Activated CD8-positive, alpha-beta memory T cell treated with anti-CD3 and anti-CD28 coated beads, Interleukin-2, amount 10 ng/mL, durations not matched to agents 7 days and 5 days (primary cell): ENCODE data around the gene BFSP2. TPM values are rescaled to one million over a fixed set of nuclear protein-coding genes. Genes with fewer than 3 reads are reported as not detected.
"Not testable (repeated sequence)": the region's sequence is repeated elsewhere in the genome, so short reads cannot be mapped to it uniquely, and the experiment has no call there.

ENCODE experiments used
- ATAC-seq: fragments of 150-1000 bp; cut with Tn5 transposase; one replicate; pipeline ENCODE4 v1.10.0; 2021; ENCODE audit warnings: moderate library complexity
- CTCF ChIA-PET: fragments of 350-600 bp; sonication (Branson Sonifier 250); formaldehyde crosslinking; loops from one replicate; lab custom pipeline; 2021; ENCODE audit warnings: antibody characterized with exemption; lab: Charles Lee
- DNase-seq: peaks from one replicate; pipeline ENCODE4 v3.0.0-alpha.2; 2020
- H3K27ac Mint-ChIP-seq: one replicate; pipeline ENCODE4 v1.8.0; 2021; ENCODE audit warnings: mild to moderate bottlenecking, mixed read lengths
- H3K27me3 Mint-ChIP-seq: one replicate; pipeline ENCODE4 v1.8.0; 2021; ENCODE audit warnings: mixed read lengths
- H3K36me3 Mint-ChIP-seq: one replicate; pipeline ENCODE4 v1.8.0; 2021; ENCODE audit warnings: mild to moderate bottlenecking, mixed read lengths
- H3K4me1 Mint-ChIP-seq: one replicate; pipeline ENCODE4 v1.8.0; 2021; ENCODE audit warnings: mixed read lengths
- H3K4me3 Mint-ChIP-seq: one replicate; pipeline ENCODE4 v1.8.0; 2021; ENCODE audit warnings: mild to moderate bottlenecking, moderate library complexity, mixed read lengths
- H3K9me3 Mint-ChIP-seq: one replicate; pipeline ENCODE4 v1.8.0; 2022; ENCODE audit warnings: low read depth, mixed read lengths
- total RNA-seq, 2 experiments: library from RNA; stranded (reverse); gene quantifications; one replicate each; pipeline ENCODE4 v1.2.3, GENCODE V29; 2021

Gene BFSP2
- total RNA-seq, 2 experiments from 2014 or later = 1.2 to 2.1 TPM

DNA sequence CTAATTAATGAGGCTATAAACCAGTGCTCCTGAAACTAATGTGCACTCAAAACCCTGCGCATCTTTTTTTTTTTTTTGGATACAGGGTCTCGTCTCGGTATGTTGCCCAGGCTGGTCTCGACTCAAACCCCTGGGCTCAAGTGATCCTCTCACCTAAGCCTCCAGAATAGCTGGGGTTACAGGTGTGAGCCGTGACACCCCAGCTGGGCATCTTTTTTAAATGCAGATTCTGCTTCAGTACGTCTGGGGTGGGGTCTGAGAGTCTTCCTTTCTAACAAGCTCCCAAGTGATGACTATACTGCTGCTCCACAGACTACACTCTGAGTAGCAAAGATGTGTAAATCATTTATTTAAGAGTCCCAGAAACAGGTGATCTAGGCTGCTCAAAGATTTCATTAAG is 73.0 kb downstream of the BFSP2 start:
- Mint-ChIP-seq H3K4me3 (no peak overlapping the region), H3K36me3 (no peaks in the 10 kb centered on the region), H3K27me3 (no peaks in the 10 kb centered on the region), H3K4me1 (peaks cover 44% of the 10 kb centered on the region), H3K9me3 (no peaks in the 10 kb centered on the region), H3K27ac (no peak overlapping the region)
- DNase-seq (no peak), ATAC-seq (no peak)
- CTCF ChIA-PET = no interaction called here

DNA sequence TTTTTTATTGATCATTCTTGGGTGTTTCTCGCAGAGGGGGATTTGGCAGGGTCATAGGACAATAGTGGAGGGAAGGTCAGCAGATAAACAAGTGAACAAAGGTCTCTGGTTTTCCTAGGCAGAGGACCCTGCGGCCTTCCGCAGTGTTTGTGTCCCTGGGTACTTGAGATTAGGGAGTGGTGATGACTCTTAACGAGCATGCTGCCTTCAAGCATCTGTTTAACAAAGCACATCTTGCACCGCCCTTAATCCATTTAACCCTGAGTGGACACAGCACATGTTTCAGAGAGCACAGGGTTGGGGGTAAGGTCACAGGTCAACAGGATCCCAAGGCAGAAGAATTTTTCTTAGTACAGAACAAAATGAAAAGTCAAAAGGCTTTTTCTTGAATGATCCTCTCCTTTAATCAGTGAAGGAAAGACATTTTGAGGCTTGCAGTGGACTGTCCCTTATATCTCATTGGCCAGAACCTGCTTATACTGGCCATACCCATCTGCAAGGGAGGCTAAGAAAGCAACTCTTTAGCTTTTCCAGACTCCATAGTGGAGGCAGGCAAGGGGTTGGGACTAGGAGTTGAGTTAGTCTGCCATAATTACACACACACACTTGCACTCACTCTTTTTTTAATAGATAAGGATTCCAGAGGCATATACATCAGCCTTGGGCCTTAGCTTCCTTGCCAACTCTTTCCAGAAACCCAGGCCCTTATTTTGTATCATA is 73.8 kb downstream of the BFSP2 start:
- CTCF ChIA-PET = interaction anchor here (0.5 to 2.0 kb wide), 3 partner anchors 15 to 98 kb away, joined by 3 to 10 read pairs (median 4); no protein-coding TSS in a partner anchor
- not testable (repeated sequence) for H3K27ac Mint-ChIP-seq, H3K36me3 Mint-ChIP-seq

DNA sequence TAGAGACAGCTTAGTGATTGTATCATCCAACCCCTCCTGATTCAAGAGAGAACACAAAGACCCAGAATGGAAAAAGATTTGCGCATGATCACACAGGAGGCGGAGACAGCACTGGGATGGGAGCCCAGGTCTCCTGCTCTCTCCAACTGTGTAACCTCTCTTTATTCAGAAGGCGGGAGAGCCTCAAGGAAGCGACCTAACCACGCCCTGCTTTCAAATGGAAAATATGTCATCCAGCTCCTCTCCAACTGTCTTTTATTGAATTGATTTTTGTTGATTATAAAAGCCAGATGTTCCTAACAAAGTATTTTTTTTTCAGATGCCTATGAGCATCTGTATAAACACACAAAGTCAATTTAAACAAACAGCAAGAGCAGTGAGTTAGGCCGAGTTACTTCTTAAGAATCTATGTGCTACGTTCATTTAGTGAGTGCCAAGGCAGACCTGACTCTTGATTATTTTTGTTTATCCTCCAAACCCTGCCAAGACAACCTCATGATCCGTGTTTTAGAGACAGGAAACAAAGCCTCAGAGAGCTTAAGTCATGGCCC is 74.5 kb downstream of the BFSP2 start:
- DNase-seq = no peak
- CTCF ChIA-PET = interaction anchor here (0.8 to 2.0 kb wide), 4 partner anchors 15 to 98 kb away, joined by 3 to 10 read pairs (median 4); no protein-coding TSS in a partner anchor
- H3K36me3 Mint-ChIP-seq = no peaks in the 10 kb centered on the region
- H3K27me3 Mint-ChIP-seq = no peaks in the 10 kb centered on the region
- peak overlapping the region; percentile 71 for H3K27ac Mint-ChIP-seq
- H3K4me3 Mint-ChIP-seq = no peak overlapping the region
- no peak for ATAC-seq
- H3K9me3 Mint-ChIP-seq = no peaks in the 10 kb centered on the region
- peaks cover 47% of the 10 kb centered on the region for H3K4me1 Mint-ChIP-seq

More for the DNA sequence above, 73.8 kb downstream of the BFSP2 start:
- peaks cover 44% of the 10 kb centered on the region for H3K4me1 Mint-ChIP-seq
- DNase-seq, H3K9me3 Mint-ChIP-seq, H3K27me3 Mint-ChIP-seq, ATAC-seq, H3K4me3 Mint-ChIP-seq: not testable (repeated sequence)

DNA sequence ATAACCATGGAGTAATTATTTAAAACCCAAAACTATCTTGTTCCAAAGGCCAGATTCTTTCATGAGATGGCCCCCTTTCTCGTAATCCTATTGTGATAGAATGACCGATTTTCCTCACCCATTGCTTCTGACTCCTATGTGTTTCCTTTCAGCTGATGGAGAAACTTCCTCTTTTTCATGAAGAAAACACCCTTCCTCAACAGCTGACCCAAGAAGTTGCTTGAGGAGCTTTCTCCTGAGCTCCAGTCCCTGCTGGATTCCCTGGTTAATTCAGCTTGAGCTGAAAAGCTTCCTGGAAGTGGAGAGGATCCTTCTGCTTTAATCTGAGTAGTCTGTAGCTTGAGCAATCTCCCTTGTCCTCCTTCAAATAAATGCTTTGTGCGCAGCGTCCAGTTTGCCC is 75.0 kb downstream of the BFSP2 start:
- CTCF ChIA-PET = interaction anchor here (0.8 to 2.0 kb wide), 4 partner anchors 14 to 98 kb away, joined by 3 to 10 read pairs (median 4); no protein-coding TSS in a partner anchor
- H3K27me3 Mint-ChIP-seq = no peaks in the 10 kb centered on the region
- peak overlapping the region; percentile 71 for H3K27ac Mint-ChIP-seq
- ATAC-seq (no peak), DNase-seq (no peak)
- H3K4me1 Mint-ChIP-seq = peaks cover 47% of the 10 kb centered on the region
- no peak overlapping the region for H3K4me3 Mint-ChIP-seq
- no peaks in the 10 kb centered on the region for H3K36me3 Mint-ChIP-seq
- H3K9me3 Mint-ChIP-seq = no peaks in the 10 kb centered on the region

DNA sequence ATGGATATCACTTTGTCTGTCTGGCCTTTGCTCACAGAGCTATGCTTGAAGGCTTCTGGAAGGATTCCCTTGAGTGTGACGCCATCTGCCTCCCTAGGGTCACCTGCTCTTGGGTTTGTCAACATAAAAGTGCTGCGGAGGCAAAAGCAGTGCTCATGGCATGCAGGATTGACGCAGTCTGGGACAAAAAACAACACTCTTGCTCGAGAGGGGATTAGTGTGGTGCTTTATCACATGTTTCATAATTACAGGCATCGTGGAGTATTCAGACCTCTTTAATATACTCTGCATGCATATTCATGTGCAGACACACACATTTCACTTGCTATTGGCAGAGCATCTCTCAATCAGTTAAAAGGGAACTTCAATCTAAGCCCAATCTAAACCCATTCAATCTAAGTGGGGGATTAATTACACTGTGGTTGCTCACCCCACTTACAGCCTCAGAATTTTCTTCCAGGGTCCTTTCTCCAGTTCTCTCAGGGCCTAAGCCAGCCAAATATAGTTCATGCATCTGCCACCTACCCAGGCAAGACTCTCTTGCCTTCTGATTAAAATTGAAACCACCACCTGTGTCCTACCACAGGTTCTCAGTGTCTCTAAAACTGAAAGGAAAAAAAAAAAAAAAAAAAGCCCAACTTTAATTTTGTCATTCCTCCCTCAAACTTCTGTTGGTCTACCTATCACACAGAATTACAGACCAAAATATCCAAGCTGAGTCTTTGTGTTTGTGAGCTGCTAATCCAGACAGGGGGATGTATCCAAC is 75.6 kb downstream of the BFSP2 start:
- CTCF ChIA-PET = interaction anchor here (0.7 to 6.5 kb wide), 6 partner anchors 13 to 97 kb away, joined by 3 to 38 read pairs (median 4); no protein-coding TSS in a partner anchor
- Mint-ChIP-seq H3K4me3 (no peak overlapping the region), H3K27me3 (no peaks in the 10 kb centered on the region), H3K27ac (peak overlapping the region; percentile 71), H3K9me3 (no peaks in the 10 kb centered on the region), H3K36me3 (no peaks in the 10 kb centered on the region), H3K4me1 (peaks cover 50% of the 10 kb centered on the region)
- DNase-seq = peak; percentile 62
- peak; percentile 98 for ATAC-seq

DNA sequence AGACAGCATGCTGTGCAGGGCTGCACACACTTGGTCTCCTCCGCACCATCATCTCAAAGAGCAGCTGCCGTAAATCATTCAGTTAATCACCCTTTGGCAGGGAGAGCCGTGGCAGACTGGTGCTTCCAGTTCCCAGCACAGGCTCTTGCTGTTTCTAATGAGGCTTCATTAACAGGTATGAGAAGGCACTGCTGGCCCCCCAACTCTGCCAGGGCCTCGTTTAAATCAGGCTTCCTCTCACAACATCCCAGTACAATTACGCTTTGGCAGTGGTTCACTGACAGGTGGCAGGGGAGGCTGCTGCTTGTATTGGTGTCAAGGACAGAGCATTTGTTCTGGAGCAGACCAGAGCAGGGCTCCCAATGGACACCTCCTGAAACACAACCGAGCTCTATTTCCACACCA is 77.1 kb downstream of the BFSP2 start:
- no peaks in the 10 kb centered on the region for H3K27me3 Mint-ChIP-seq
- peaks cover 50% of the 10 kb centered on the region for H3K4me1 Mint-ChIP-seq

DNA sequence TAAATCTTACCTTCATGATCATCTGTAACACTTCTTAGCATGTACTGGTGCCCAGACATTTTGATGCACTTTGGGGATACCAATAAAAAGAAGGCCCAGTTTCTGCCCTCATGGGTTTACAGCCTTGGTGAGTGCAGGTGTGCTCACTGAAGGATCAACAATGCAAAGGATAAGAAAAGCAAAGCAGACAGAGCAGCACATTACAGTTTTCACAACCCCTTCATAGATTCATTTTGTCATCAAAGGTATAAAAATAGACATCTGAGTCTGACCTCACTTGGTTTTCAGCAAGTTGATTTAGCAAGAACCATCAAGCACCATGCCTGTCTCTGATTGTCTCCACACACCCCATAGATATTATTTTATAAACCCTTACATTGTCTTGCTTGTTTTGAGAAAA is 77.6 kb downstream of the BFSP2 start:
- CTCF ChIA-PET = interaction anchor here (6.5 kb wide), 1 partner anchor 13 kb away, joined by 38 read pairs; no protein-coding TSS in a partner anchor
- no peaks in the 10 kb centered on the region for H3K27me3 Mint-ChIP-seq
- peak overlapping the region; percentile 12 for H3K27ac Mint-ChIP-seq
- no peak overlapping the region for H3K4me3 Mint-ChIP-seq
- ATAC-seq (no peak), DNase-seq (no peak)
- peaks cover 50% of the 10 kb centered on the region for H3K4me1 Mint-ChIP-seq
- H3K9me3 Mint-ChIP-seq = no peaks in the 10 kb centered on the region
- H3K36me3 Mint-ChIP-seq = no peaks in the 10 kb centered on the region

More for the DNA sequence above, 77.1 kb downstream of the BFSP2 start:
- CTCF ChIA-PET = interaction anchor here (6.5 kb wide), 1 partner anchor 14 kb away, joined by 38 read pairs; no protein-coding TSS in a partner anchor
- no peak overlapping the region for H3K27ac Mint-ChIP-seq
- no peaks in the 10 kb centered on the region for H3K36me3 Mint-ChIP-seq
- H3K9me3 Mint-ChIP-seq = no peaks in the 10 kb centered on the region
- no peak overlapping the region for H3K4me3 Mint-ChIP-seq
- ATAC-seq (no peak), DNase-seq (no peak)

DNA sequence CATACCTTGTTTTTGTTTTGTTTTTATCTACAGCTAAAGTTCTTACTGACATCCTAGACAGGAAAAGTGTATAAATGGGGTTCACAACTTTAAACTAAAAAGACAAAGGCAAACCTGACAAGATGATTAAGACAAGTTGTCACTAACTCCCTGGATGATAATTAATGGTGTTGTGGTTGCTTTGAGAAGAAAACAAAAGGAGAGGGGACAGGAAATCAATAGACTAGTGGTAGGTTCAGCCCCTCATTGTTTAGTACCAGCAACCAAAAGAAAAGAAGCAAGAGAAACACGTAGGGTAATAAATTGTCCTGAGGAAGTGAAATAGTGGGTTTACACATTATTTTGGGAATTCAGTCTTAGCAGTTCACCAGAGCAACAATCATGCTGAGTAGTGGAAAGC is 78.8 kb downstream of the BFSP2 start:
- DNase-seq (no peak), ATAC-seq (no peak)
- no peaks in the 10 kb centered on the region for H3K9me3 Mint-ChIP-seq
- H3K4me1 Mint-ChIP-seq = peaks cover 49% of the 10 kb centered on the region
- no peak overlapping the region for H3K4me3 Mint-ChIP-seq
- H3K27me3 Mint-ChIP-seq = no peaks in the 10 kb centered on the region
- H3K36me3 Mint-ChIP-seq = peaks cover 2% of the 10 kb centered on the region
- CTCF ChIA-PET = interaction anchor here (1.0 to 6.5 kb wide), 2 partner anchors 9 to 12 kb away, joined by 3 to 38 read pairs; no protein-coding TSS in a partner anchor
- no peak overlapping the region for H3K27ac Mint-ChIP-seq

DNA sequence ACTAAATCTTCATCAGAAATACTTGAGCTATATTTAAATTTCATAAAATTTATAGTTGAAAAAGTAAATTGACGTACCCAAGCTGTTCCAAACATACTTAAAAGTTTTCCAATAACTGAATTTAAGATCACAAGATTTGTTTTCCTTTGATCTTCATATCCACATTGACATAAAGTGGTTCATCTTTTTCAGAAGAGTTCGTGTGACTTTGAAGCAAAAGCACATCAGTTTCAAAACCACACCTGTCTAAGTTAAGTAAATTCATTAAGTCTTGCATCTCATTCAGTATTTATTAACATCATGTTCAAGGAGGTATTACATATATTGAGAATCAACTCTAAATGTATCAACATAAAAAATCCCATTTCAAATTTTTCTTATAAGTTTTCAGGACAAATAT is 79.5 kb downstream of the BFSP2 start:
- H3K9me3 Mint-ChIP-seq = no peaks in the 10 kb centered on the region
- ATAC-seq = no peak
- no peaks in the 10 kb centered on the region for H3K27me3 Mint-ChIP-seq
- peaks cover 46% of the 10 kb centered on the region for H3K4me1 Mint-ChIP-seq
- DNase-seq = no peak
- H3K27ac Mint-ChIP-seq = no peak overlapping the region
- H3K36me3 Mint-ChIP-seq = peaks cover 2% of the 10 kb centered on the region
- H3K4me3 Mint-ChIP-seq = no peak overlapping the region
- CTCF ChIA-PET = interaction anchor here (1.0 to 6.5 kb wide), 3 partner anchors 8 to 22 kb away, joined by 3 to 38 read pairs (median 3); no protein-coding TSS in a partner anchor

DNA sequence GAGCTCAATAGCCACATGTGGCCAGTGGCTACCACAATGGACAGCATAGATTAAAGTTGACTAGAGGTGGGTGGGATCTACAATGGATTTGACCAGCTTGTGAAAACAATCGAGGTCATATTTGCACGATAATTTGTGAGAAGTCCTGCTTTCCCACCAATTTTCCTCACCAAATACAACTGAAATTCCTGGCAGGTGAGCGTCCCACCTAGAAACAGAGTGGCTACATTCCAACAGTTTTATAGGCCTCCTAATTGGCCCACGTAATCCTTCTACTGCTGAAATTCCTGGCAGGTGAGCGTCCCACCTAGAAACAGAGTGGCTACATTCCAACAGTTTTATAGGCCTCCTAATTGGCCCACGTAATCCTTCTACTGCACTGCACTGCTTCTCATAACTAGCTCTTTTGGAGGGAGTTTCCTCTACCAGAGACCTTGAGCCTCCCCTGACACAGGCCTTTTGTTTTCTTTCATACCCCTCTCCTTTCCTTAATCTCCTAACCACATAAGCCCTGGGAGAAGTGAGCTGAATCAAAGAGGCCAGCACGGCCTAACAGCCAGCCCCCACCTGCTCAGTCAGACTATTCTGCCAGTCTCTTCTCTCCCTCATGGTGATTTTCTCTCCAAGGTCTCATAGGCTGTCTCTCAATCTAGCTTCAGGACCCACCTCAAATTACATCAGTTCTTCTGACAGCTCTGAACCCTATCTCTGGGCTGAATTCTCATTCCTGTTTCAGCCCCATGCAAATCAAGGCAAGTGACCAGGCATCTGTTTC is 80.2 kb downstream of the BFSP2 start:
- Mint-ChIP-seq H3K4me1 (peaks cover 40% of the 10 kb centered on the region), H3K36me3 (peaks cover 4% of the 10 kb centered on the region), H3K9me3 (no peaks in the 10 kb centered on the region), H3K4me3 (no peak overlapping the region), H3K27ac (no peak overlapping the region), H3K27me3 (no peaks in the 10 kb centered on the region)
- ATAC-seq = no peak
- no peak for DNase-seq
- CTCF ChIA-PET = interaction anchor here (1.0 to 6.5 kb wide), 3 partner anchors 7 to 21 kb away, joined by 3 to 38 read pairs (median 3); no protein-coding TSS in a partner anchor

DNA sequence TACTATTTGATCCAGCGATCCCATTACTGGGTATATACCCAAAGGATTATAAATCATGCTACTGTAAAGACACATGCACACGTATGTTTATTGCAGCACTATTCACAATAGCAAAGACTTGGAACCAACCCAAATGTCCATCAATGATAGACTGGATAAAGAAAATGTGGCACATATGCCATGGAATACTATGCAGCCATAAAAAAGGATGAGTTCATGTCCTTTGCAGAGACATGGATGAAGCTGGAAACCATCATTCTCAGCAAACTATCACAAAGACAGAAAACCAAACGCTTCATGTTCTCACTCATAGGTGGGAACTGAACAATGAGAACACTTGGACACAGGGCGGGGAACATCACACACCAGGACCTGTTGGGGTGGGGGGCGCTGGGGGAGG is 82.6 kb downstream of the BFSP2 start:
- CTCF ChIA-PET = interaction anchor here (1.1 kb wide), 1 partner anchor 23 kb away, joined by 3 read pairs; no protein-coding TSS in a partner anchor
- H3K9me3 Mint-ChIP-seq, H3K4me3 Mint-ChIP-seq, ATAC-seq, H3K27me3 Mint-ChIP-seq, DNase-seq, H3K27ac Mint-ChIP-seq: not testable (repeated sequence)
- Mint-ChIP-seq H3K36me3 (peaks cover 12% of the 10 kb centered on the region), H3K4me1 (peaks cover 20% of the 10 kb centered on the region)

DNA sequence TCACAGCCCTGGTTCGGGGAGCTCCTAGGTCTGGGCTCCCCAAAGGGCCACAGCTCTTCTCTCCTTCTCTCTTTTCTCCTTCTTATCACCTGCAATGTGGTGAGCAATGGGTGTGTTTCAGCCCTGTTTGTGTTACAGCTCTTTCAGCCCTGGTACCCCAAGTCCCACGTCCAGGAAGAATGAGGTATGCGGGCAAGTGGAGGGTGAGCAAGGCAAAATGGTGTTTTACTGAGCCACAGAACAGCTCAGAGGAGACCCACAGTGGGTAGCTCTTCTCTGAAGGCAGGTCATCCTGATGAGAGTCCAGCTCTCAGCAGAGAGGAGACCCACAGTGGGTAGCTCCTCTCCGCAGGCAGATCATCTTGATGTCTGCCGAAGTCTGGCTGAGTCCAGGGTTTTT is 86.8 kb downstream of the BFSP2 start:
- CTCF ChIA-PET = interaction anchor here (0.9 to 2.6 kb wide), 6 partner anchors 7 to 91 kb away, joined by 3 to 12 read pairs (median 3); partner anchors contain the start of gene CDV3
- Mint-ChIP-seq H3K4me3 (no peak overlapping the region), H3K27me3 (no peaks in the 10 kb centered on the region), H3K9me3 (peaks cover 2% of the 10 kb centered on the region), H3K36me3 (peaks cover 12% of the 10 kb centered on the region), H3K27ac (no peak overlapping the region), H3K4me1 (peaks cover 43% of the 10 kb centered on the region)
- DNase-seq = no peak
- no peak for ATAC-seq
